ENCODE data around the gene TCF12. TPM values are rescaled to one million over a fixed set of nuclear protein-coding genes. Genes with fewer than 3 reads are reported as not detected.

The TCF12 gene
- total and polyA plus RNA-seq, 2 of the 8 experiments (the other 6 are each of a cell fraction or from before 2014, with no cell fraction given) = 85.8 to 101 TPM

DNA sequence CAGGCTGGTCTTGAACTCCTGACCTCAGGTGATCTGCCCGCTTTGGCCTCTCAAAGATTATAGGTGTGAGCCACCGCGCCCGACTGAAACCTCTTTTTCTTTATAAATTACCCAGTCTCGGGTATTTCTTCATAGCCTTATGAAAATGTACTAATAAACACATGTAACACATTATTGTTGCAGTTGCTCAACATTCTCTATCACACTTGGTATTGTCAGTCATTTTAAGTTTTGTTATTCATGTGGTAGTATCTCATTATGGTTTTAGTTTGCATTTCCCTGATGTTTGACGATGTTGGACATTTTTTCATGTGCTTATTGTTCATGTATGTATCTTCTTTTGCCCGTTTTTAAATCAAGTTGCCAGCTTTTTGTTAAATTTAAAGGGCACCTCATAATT lies 109.7 kb downstream of the TCF12 start (continued):
- TF ChIP-seq CHD7 (IDR thresholded peaks at IDR 0.05; ENCODE audit: insufficient replicate concordance, low read length) (no peak), SIX5 (IDR thresholded peaks at IDR 0.05; ENCODE audit: low read depth, low read length) (no peak), RBBP5 (IDR thresholded peaks at IDR 0.05; ENCODE audit: borderline replicate concordance, low read depth, low read length) (no peak), TAF1 (IDR thresholded peaks at IDR 0.05; ENCODE audit: low read depth, low read length) (no peak), RXRA (IDR thresholded peaks at IDR 0.05; ENCODE audit: insufficient read depth, low read depth, low read length) (no peak), NRF1 (IDR thresholded peaks at IDR 0.05; ENCODE audit: low read depth, low read length) (no peak), SP1 (IDR thresholded peaks at IDR 0.05; ENCODE audit: low read depth, low read length) (no peak), EP300 (IDR thresholded peaks at IDR 0.05; ENCODE audit: borderline replicate concordance in 1 of 2, low read depth in 2 of 2, low read length in 2 of 2) (no peak), EZH2 (IDR thresholded peaks at IDR 0.05; ENCODE audit: low read depth, low read length, severe bottlenecking) (no peak)
- TF ChIP-seq, protein P1, sequence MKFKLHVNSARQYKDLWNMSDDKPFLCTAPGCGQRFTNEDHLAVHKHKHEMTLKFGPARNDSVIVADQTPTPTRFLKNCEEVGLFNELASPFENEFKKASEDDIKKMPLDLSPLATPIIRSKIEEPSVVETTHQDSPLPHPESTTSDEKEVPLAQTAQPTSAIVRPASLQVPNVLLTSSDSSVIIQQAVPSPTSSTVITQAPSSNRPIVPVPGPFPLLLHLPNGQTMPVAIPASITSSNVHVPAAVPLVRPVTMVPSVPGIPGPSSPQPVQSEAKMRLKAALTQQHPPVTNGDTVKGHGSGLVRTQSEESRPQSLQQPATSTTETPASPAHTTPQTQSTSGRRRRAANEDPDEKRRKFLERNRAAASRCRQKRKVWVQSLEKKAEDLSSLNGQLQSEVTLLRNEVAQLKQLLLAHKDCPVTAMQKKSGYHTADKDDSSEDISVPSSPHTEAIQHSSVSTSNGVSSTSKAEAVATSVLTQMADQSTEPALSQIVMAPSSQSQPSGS (IDR thresholded peaks at IDR 0.05; ENCODE audit: low read length) = no peak
